Activated T-cell treated with anti-CD3 and anti-CD28 coated beads, Interleukin-2, amount 50 U/mL, for 4 hours (primary cell): ENCODE data around the gene RCOR2. TPM values are rescaled to one million over a fixed set of nuclear protein-coding genes. Genes with fewer than 3 reads are reported as not detected.
"Not testable (repeated sequence)": the region's sequence is repeated elsewhere in the genome, so short reads cannot be mapped to it uniquely, and the experiment has no call there.

ENCODE experiments used
- ATAC-seq, 2 donors: fragments of 200-7000 bp; cut with Tn5 transposase; one replicate each; pipeline ENCODE4 v1.10.0; 2021
- DNase-seq: peaks from one replicate; pipeline ENCODE4 v3.0.0-alpha.2; 2020
- H3K27me3 Mint-ChIP-seq: one replicate; pipeline ENCODE4 v1.8.0; 2021; ENCODE audit warnings: low read depth, mixed read lengths
- H3K36me3 Mint-ChIP-seq: one replicate; pipeline ENCODE4 v1.8.0; 2022; ENCODE audit warnings: mixed read lengths; ENCODE audit not compliant: insufficient read depth
- H3K4me1 Mint-ChIP-seq: one replicate; pipeline ENCODE4 v1.8.0; 2021; ENCODE audit warnings: low read depth, mixed read lengths
- H3K4me3 Mint-ChIP-seq: one replicate; pipeline ENCODE4 v1.8.0; 2021; ENCODE audit warnings: mild to moderate bottlenecking, moderate library complexity, mixed read lengths
- H3K9me3 Mint-ChIP-seq: one replicate; pipeline ENCODE4 v1.8.0; 2021; ENCODE audit warnings: mixed read lengths
- total RNA-seq, 3 donors: library from RNA; stranded (reverse); gene quantifications; one replicate each; pipeline ENCODE4 v1.2.1, GENCODE V29; 2021

Gene RCOR2
- total RNA-seq = under 1 TPM in 2 of 3 donors, not detected in 1; 0.13 to 0.27 TPM

DNA sequence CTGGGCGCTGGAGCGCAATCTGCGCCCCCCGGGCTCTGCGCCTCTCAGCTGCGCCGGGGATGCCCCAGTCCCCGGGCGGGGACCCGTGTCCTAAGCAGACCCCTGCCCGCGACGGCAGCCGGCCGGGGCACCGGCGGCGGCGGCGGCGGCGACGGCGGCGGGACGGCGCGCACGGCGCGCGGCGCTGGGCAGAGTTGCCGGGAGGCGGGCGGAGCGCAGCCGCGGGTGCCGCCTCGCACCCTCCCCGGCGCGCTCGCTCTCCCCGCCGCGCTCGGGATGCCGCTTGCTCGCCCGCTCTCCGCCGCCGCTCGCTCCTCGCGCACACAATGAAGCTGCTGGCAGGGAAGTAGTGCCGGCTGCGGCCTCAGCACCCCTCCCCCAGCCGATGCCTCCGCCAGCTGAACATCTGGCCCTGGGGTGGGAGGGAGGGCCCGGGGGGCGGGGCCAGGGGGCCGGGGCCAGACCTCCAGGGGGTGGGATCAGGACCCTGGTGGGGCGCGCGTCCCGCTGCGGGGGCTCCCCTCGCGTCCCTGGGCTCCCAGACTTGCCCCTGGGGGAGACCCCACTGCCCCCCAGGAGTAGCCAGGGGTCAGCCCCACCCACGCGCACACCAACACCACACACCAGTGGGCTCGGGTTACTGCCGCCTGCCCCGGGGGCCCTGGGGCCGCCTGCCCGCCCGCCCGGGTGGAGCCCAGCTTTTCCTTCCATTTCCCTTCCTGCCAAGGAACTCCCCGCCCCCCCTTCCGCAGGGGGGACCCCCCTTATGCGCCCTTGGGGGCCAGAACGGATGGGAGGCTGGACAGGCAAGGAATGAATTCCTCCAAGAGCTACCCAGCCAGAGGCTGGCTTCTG is at the start of gene RCOR2:
RCOR2 (minus strand) TSS at position 328 of the 855 bp plus-strand sequence. CDS start 708 bp downstream, outside the sequence.
- peaks cover 3% of the 10 kb centered on the region for H3K27me3 Mint-ChIP-seq
- H3K9me3 Mint-ChIP-seq = no peaks in the 10 kb centered on the region
- peaks cover 15% of the 10 kb centered on the region for H3K4me1 Mint-ChIP-seq
- peak; percentile 72 to 73 for ATAC-seq
- DNase-seq = peak; percentile 61
- H3K36me3 Mint-ChIP-seq = no peaks in the 10 kb centered on the region
- H3K4me3 Mint-ChIP-seq = peak within 1 kb of the TSS; percentile 79

DNA sequence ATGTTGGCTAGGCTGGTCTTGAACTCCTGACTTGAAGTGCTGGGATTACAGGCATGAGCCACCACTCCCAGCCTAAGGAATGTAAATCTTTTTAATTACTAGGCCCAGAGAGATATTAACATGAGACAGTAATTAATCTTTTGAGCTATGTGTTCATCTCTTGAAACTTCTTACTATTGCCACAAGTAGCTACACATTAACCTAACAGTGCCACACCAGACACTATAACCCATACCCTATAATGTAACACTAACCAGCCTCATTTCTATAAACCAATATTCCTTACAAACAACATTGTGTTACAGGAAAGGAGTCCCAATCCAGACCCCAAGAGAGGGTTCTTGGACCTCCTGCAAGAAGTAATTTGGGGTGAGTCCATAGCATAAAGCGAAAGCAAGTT is 49.5 kb upstream of the RCOR2 start:
- ATAC-seq = no peak

DNA sequence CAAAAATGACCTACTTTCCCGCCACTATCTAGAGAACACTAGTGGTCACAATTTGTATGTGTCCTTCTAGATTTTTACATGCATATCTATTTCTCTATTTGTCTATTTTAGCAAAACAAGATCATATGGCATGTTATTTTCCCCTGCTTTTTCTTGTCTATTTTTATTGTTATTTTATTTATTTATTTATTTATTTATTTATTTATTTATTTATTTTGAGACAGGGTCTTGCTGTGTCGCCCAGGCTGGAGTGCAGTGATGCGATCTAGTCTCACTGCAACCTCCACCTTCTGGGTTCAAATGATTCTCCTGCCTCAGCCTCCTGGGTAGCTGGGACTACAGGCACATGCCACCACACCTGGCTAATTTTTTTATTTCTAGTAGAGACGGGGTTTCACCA is 46.9 kb upstream of the RCOR2 start:
- not testable (repeated sequence) for H3K9me3 Mint-ChIP-seq, ATAC-seq, H3K36me3 Mint-ChIP-seq, H3K4me3 Mint-ChIP-seq, H3K27me3 Mint-ChIP-seq, DNase-seq
- peaks cover 14% of the 10 kb centered on the region for H3K4me1 Mint-ChIP-seq

More for the DNA sequence above, 49.5 kb upstream of the RCOR2 start:
- H3K9me3 Mint-ChIP-seq = no peaks in the 10 kb centered on the region
- H3K4me3 Mint-ChIP-seq = no peak overlapping the region
- H3K36me3 Mint-ChIP-seq = no peaks in the 10 kb centered on the region
- peaks cover 2% of the 10 kb centered on the region for H3K27me3 Mint-ChIP-seq
- H3K4me1 Mint-ChIP-seq = peaks cover 5% of the 10 kb centered on the region
- DNase-seq = no peak

DNA sequence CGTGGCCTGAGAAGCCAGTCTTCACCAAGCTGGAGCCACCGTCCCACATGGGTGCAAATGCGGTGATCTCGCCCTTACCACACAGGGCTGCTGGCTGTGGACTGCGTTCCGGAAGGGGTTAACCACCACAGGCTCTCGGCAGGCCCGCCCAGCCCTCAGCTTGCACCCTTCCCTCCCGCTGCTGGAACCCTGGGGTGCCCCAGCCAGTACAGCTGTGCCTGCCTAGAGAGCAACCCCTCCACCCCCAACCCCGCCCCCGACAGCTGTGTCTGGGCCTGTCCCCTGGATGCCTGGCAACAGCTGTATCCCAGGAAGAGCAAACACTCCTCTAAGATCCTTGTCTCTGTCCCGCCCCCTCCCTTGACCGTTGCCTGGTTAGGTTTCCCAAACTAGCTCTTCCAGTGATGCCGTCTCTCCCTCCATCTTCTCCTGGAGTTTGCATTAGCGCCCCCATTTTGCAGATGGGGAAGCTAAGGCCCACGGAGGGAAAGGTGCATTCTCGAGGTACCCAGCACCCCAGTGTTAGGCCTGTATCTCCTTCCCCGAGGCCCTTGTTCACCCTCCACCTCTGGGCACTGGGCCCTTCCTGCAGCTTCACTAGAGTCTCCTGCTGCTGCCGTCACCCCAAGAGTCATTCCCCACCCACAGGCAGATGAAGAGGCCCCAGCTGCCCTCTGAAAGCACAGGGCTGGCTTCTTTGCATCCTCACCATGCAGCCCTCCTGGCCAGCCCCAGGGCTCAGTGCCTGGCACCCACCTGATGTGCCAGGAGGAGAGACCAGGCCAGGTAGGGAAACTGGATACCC is 44.8 kb upstream of the RCOR2 start:
- Mint-ChIP-seq H3K4me1 (peaks cover 16% of the 10 kb centered on the region), H3K9me3 (no peaks in the 10 kb centered on the region), H3K4me3 (no peak overlapping the region), H3K27me3 (no peaks in the 10 kb centered on the region), H3K36me3 (no peaks in the 10 kb centered on the region)
- peak; percentile 57 to 59 for ATAC-seq
- DNase-seq = no peak

DNA sequence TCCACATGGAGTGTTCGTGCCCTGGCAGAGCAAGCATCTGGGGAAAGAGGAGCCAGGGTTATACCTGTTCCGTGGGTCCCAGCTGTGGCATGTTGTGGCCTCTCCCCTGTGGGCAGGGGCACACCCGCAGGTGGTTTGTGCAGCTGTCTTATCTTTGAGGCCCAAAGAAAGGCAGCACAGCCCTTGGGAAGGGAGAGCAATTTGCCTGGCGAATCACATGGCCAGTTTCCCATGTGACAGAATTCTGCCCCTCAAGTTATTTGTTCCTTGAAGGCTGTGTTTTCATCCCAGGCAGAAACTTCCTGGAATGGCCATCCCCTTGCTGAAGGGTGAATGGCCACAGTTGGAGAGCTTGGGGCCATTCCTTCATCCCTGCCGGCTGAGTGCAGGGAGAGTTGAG is 41.0 kb upstream of the RCOR2 start:
- Mint-ChIP-seq H3K9me3 (no peaks in the 10 kb centered on the region), H3K36me3 (peaks cover 11% of the 10 kb centered on the region), H3K4me1 (peaks cover 19% of the 10 kb centered on the region), H3K4me3 (no peak overlapping the region), H3K27me3 (no peaks in the 10 kb centered on the region)
- ATAC-seq (no peak), DNase-seq (no peak)

DNA sequence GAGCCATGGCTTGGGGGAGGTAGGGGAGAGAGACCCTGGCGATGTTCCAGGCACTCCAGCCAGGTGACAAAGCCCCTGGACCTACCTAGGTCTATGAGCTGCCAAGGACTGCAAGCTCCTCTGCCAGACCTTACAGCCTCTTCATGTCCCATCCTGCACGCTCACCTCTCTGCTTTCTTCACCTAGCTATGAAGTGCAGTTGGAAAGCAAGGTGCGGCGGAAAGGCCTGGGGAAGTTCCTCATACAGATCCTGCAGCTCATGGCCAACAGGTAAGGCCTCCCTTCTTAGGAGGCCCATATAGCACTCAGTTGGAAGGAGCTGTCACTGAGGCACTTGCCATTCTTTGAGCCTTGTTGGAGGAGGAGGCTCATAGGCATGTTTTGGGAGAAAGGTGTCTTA is 35.6 kb upstream of the RCOR2 start:
- H3K4me1 Mint-ChIP-seq = peaks cover 26% of the 10 kb centered on the region
- H3K4me3 Mint-ChIP-seq = no peak overlapping the region
- ATAC-seq (no peak), DNase-seq (no peak)
- no peaks in the 10 kb centered on the region for H3K27me3 Mint-ChIP-seq
- H3K9me3 Mint-ChIP-seq = no peaks in the 10 kb centered on the region
- H3K36me3 Mint-ChIP-seq = peaks cover 18% of the 10 kb centered on the region

DNA sequence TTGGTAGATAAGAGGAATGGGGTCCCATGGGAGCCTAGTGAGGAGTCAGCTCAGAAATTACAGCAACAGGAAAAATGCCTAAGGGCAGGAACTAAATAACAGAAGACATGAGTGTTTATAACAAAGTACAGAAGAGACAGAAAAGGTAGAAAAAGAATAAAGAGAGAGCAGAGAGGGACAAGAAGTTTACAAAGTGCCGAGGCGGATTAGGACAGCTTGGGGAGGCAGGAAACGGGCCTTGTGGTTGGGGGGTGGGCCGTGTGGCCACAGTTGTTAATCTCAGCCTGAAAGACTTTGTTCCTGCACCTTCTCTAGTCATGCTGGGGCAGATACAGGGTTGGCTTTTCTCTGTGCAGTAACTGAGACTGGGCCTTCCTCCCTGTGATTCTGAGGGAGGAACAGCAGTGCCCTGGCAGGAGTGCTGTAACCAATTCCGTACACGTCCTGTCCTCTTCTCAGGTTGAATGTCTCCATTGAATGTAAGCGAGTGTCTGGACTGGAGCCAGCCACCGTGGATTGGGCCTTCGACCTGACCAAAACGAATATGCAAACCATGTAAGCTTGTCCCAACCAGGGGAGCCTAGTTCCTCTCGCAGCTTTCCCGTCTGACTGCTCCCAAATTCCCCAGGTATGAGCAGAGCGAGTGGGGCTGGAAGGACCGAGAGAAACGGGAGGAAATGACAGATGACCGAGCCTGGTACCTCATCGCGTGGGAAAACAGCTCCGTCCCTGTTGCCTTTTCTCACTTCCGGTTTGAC is 35.0 kb upstream of the RCOR2 start:
- Mint-ChIP-seq H3K27me3 (no peaks in the 10 kb centered on the region), H3K36me3 (peaks cover 18% of the 10 kb centered on the region), H3K9me3 (no peaks in the 10 kb centered on the region), H3K4me3 (peak overlapping the region; percentile 44), H3K4me1 (peaks cover 26% of the 10 kb centered on the region)
- peak; percentile 74 for ATAC-seq
- DNase-seq = no peak

DNA sequence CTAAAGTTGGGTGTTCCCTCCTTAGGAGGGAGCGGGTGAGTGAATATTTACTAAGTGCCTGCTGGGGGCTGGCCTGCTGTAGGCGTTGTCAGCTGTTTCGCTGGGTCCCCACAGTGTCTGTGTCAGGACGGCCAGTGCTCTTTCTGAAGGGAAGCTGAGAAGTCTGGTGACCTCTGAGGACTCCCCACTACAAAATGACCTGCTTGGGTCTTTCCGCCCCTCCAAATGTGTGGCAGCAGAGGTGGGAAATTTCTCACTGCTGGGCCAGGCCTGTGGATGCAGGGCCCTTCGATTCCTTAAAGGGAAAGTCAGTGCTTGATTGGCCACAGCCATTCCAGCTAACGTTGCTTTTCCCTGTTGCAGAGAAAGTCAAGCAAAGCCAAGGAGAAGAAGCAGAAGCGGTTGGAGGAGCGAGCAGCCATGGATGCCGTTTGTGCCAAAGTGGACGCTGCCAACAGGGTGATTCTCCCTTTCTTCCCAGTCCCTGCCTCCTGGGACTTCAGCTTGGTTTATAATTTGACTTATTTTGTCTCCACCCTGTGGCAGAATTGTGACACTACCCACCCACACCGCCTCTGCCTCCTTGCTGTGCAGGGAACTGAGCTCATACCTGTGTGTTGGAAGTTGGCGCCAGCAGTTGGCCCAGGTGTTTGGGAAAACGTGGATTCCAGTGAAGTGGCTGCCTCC is 28.7 kb upstream of the RCOR2 start:
- Mint-ChIP-seq H3K4me1 (peaks cover 8% of the 10 kb centered on the region), H3K36me3 (peaks cover 5% of the 10 kb centered on the region), H3K27me3 (no peaks in the 10 kb centered on the region), H3K4me3 (no peak overlapping the region), H3K9me3 (no peaks in the 10 kb centered on the region)
- DNase-seq (peak; percentile 47), ATAC-seq (peak; percentile 73 to 82)

DNA sequence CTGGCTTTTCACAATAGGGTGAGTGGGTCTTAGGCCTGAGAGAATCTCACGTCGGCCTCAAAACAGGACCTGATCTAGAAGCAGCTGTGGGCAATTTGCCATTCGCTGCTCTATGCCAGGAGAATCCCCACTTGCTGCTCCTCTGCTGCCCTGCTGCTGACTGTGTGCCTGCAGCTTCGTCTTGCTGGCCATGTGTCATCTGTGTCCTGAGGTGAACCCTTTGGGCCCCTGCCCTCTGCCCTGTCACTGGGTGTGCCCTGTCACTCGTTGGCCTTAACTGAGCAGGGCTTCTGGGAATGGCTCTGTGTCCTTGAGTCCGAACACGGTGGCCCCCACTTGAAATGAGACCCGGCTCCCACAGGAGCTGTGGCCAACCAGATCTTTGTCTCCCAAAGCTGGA is 28.0 kb upstream of the RCOR2 start:
- no peak for DNase-seq
- Mint-ChIP-seq H3K27me3 (no peaks in the 10 kb centered on the region), H3K9me3 (no peaks in the 10 kb centered on the region), H3K4me1 (peaks cover 11% of the 10 kb centered on the region), H3K4me3 (no peak overlapping the region), H3K36me3 (peaks cover 5% of the 10 kb centered on the region)
- no peak for ATAC-seq

DNA sequence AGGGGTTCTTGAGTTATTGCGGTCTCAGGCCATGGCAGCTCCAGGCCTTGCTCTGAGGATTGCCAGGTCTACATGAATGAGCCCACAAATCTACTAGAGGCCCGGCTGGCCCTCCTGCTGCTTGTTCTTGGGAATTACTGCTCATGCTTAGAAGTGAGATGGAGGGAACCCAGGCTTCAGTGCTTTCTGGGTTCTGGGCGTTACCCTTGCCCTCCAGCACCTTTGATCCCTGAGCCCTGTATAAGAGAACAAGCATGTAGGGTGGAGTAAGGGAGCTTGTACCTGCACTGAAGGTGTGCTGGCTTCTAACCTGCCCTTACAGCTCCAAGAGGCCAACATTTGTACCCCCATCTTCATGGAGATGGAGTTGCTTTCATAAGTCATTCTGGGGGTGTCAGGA is 25.8 kb upstream of the RCOR2 start:
- Mint-ChIP-seq H3K4me1 (peaks cover 20% of the 10 kb centered on the region), H3K4me3 (no peak overlapping the region), H3K36me3 (peaks cover 5% of the 10 kb centered on the region), H3K9me3 (no peaks in the 10 kb centered on the region), H3K27me3 (no peaks in the 10 kb centered on the region)
- ATAC-seq (no peak), DNase-seq (no peak)

DNA sequence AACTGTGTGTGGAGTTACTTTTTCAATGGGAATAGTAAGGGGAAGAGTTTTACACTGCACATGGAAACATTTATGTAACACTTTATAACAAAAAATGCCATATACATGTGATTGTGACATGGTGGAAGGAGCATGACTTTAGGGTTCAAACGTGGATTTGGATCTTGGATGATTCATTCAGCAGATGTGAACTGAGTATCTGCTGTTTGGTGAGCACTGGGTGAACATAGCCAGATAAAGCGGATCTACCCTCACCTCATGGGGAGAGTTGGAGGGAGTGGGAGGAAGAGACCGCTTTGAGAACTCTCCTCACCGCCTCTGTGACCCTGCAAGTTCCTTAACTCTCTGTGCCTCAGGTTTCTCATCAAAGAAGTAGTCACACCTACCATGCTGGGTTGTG is 24.9 kb upstream of the RCOR2 start:
- no peak overlapping the region for H3K4me3 Mint-ChIP-seq
- no peak for ATAC-seq
- peaks cover 5% of the 10 kb centered on the region for H3K36me3 Mint-ChIP-seq

DNA sequence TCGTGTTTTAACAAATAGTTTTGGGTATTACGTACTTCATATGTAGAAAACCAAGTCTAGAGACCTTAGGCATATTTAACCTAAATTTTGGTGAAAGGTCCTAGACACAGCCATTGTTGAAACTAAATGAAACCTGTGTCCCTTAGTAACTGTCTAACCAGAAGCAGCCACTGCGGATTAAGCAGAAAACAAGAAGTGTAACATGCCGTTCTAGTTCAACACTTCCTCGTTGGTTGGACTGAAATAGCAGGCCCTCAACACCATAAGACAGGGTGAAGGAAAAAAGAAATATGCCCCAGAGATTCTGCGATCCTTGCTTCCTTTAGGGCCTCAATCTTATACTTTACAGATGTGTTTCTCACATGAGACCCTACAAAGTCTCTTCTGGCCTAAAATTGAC is 23.8 kb upstream of the RCOR2 start:
- DNase-seq (no peak), ATAC-seq (no peak)
- Mint-ChIP-seq H3K4me3 (peak overlapping the region; percentile 24), H3K36me3 (peaks cover 3% of the 10 kb centered on the region), H3K9me3 (no peaks in the 10 kb centered on the region), H3K4me1 (peaks cover 22% of the 10 kb centered on the region), H3K27me3 (no peaks in the 10 kb centered on the region)

More for the DNA sequence above, 24.9 kb upstream of the RCOR2 start:
- Mint-ChIP-seq H3K27me3 (no peaks in the 10 kb centered on the region), H3K9me3 (no peaks in the 10 kb centered on the region), H3K4me1 (peaks cover 22% of the 10 kb centered on the region)
- no peak for DNase-seq

DNA sequence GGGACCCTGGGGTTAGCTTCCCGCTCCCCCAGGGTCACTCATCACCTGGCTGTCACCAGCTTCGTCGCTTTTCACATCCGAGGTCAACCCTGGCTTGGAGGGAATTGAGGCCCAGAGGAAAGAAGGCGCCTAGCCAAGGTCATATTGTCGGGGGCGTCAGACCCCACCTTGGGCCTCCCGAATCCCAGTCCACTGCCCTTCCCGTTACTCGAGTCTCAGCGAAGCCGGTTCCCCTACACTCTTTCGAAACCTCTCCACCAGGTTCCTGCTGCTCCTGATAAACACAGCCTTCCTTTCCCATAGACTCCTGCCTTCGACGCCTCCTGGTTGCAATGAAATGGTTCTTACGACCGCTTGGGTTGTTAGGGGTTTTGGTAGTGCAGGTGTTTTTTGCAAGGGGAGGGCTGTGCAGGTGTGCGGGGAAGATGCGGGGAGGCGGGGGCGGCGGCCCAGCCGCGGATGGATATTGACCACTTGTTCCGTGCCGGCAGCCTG is 22.5 kb upstream of the RCOR2 start:
- Mint-ChIP-seq H3K36me3 (peaks cover 3% of the 10 kb centered on the region), H3K9me3 (no peaks in the 10 kb centered on the region), H3K27me3 (no peaks in the 10 kb centered on the region), H3K4me1 (peaks cover 22% of the 10 kb centered on the region), H3K4me3 (peak overlapping the region; percentile 92)
- DNase-seq (no peak), ATAC-seq (no peak)
